SKM-1 (cell line): ENCODE data around the gene HDAC4.
A peak's percentile ranks its signal among the peaks of the same experiment; 100 is the strongest.

ENCODE experiments used
- DNase-seq: peaks from one replicate; lab custom pipeline; 2025; ENCODE audit not compliant: unreplicated experiment; lab: John Stamatoyannopoulos, UW

The HDAC4 gene

GRCh38 chr2:239429473-239430350 lies 28.9 kb upstream of the HDAC4 start:
- no peak for DNase-seq

DNA sequence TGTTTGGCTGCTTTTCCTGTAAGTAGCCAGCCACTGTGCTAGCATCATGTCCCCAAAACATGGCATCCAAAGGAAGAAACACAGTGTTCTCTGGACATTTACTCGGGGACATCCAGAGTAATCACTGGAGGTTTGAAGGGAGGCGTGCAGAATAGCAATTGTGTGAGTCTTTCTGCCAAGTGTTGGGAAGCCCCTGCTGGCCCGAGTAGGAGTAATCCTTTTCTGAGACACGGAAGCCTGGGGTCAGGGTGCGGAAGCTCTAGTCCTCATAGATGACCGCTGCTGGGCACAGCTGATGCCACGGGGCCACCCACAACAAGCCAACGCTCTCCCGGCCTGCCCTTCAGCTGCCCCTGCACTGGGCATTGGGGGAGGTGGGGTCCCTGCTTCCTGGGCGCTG lies 24.8 kb upstream of the HDAC4 start:
- no peak for DNase-seq

GRCh38 chr2:239424337-239425045 lies 23.7 kb upstream of the HDAC4 start:
- DNase-seq: no peak

DNA sequence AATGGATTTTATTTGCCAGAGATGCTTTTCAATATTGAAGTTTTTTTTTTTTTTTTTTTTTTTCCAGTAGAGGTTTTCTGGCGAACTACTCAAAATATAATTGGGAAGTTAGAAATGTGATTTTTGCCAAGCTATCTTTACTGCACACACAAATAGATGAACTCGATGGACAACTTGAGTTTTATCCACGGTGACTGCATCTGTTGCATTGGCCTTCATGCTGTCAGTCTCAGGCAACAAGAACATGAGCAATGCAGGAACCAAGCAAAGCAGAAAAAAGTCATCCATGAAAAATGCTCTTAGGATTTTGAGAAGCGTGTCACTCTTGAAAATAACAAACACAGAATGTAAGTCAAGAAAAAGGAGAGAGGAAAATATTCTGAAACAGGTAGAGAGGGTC lies 22.7 kb upstream of the HDAC4 start:
- no peak for DNase-seq

DNA sequence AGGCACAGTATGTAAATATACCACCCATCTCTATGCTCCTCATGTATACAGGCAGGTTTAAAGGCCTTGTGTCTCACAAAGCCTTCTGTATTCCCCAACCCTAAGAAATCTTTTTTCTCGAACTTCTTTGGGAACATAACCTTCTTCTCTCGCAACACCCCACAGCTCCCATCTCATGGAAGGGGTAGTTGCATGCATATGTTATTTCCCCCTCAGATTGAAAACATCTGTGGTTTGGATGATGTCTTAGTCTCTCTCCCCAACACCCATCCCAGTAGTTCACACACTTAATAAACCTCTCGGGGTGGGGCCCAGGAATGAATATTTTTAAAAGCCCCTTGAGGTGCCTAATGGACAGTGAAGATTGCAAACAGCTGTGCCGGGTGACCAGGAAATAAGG lies 21.0 kb upstream of the HDAC4 start:
- no peak for DNase-seq

- no peak for DNase-seq
These were observed 19.3 kb upstream of the HDAC4 start for GRCh38 chr2:239420082-239420481.

DNA sequence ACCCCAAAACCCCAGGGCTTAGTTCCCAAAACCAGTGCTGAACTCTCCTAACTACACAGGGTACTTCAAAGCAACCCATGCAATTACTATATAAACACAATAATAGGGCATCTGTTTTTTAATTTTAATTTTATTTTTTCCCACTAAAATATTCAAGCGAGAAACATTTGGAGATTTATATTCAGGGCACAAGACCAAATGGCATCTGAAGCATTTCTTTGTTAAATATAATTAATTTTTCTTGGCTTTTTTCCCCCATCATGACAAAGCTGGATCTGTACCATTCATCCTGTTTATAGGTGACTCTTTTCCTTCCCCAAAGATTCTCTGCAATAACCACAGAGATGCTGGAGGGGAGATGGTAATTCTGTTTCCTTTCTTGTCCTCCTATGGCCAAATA lies 18.1 kb upstream of the HDAC4 start:
- no peak for DNase-seq

- DNase-seq: no peak
These were observed 12.2 kb upstream of the HDAC4 start for GRCh38 chr2:239412905-239413603.

- DNase-seq: no peak
These were observed 10.9 kb upstream of the HDAC4 start for GRCh38 chr2:239411549-239412319.

DNA sequence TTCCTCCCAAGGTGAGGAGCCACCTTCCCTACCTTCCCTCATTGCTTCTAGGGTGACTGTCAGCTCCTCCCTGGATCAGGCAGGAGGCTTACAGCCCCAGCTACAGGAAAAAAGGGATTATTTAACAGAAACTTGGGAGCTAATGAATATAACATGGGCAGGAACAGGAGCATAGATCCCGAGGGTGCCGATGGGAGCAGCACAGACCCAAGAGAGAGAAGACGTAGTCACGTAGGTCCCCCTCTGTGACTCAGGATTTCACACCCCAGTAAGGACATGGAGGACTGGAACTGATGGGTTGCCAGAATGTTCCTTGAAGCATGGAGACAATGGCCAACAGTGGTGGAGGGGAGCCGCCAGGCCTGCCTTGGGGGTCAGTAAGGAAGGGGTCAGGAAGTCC lies 10.3 kb upstream of the HDAC4 start:
- no peak for DNase-seq

DNA sequence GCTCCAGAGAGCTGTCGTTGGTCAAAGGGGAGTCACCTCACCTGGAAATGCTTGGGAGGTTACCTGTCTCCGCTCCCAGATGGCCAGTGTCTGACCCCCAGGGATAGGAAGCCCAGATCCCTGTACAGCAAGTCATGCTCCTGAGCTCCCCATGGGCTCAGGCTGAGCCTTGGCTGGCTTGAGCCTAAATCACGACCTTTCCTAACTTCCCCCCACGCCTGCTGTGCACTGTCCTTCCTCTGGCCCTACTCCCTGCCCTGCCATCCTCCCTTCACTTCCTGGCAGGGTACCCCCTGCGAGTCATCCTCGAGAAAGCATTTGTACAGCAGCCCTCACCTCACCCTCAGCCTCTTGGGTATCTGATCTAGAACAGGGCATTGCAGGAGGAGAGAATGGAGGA lies 9.2 kb upstream of the HDAC4 start:
- DNase-seq: no peak

- DNase-seq: no peak
These were observed 6.3 kb upstream of the HDAC4 start for GRCh38 chr2:239407112-239407511.

DNA sequence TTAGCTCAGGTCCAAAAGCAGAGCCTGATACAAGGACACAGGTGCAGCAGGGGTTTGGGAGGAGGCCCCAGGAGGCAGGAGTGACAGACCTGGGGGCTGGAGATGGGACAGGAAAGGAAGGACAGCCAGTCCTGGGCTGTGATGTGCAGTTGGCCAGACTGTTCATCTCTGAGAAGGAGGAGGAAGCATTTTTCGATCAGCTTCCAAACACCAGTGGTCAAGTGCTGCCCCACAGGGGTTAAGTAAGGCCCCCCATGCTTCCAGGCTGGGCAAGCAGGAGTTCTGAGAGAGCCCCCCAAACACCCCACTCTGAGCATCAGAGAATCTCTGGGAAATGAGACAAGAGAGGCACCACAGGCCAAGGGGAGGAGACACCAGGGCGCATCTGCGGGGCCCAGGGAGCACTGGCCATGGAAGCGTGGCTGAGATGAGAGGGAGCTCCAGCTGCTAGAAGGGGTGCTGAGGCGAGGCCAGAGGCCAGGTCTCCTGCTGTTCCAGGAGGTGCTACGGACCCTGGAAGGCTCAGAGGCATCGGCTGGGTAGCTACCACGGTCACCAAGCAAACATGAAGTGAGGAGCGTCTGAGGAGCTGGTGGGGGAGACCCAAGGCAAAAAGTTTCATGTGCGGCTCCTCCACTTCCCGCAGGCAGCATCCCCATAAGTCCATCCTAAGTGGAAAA lies 5.6 kb upstream of the HDAC4 start:
- no peak for DNase-seq

- no peak for DNase-seq
These were observed 4.3 kb upstream of the HDAC4 start for GRCh38 chr2:239405071-239405470.

DNA sequence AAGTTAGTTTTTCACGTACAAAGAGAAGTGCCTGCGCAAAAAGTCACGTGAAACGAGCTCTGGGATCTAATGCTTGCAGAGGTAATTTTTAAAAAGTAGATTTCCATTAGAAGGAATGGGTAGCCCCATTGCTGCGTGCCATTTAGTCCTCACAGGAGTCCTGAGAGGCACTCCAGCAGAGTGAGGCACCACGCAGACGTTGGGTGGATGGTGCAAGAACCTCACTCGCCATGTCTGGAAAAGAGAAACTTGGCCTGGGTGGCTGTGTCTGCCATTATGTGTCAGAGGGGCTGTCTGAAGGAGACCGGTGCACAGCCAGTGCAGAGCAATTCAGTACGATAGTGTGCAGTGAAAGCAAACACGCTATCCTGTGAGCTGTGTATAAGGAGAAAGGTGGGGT lies 1.8 kb upstream of the HDAC4 start:
- DNase-seq: no peak

DNA sequence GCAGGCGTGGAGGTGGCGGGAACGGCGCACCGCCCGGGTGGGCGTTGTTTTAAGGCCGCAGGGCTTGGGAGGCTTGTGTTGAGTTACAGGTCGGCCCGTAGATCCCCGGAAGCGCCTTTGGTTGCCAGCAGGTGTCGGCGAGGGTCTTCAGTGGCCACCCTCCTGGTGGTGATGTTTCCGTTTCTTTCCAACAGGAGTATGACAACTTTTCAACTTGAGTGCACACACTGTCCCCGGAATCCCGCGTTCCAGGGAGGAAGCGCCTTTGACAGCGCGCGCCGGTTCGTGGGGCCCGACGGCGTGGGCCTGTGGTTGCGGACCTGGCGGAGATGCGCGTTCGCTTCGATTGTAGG lies 1.0 kb upstream of the HDAC4 start:
- DNase-seq: no peak

- peak; percentile 90 for DNase-seq
These were observed 454 bp upstream of the HDAC4 start for GRCh38 chr2:239401067-239401880.

DNA sequence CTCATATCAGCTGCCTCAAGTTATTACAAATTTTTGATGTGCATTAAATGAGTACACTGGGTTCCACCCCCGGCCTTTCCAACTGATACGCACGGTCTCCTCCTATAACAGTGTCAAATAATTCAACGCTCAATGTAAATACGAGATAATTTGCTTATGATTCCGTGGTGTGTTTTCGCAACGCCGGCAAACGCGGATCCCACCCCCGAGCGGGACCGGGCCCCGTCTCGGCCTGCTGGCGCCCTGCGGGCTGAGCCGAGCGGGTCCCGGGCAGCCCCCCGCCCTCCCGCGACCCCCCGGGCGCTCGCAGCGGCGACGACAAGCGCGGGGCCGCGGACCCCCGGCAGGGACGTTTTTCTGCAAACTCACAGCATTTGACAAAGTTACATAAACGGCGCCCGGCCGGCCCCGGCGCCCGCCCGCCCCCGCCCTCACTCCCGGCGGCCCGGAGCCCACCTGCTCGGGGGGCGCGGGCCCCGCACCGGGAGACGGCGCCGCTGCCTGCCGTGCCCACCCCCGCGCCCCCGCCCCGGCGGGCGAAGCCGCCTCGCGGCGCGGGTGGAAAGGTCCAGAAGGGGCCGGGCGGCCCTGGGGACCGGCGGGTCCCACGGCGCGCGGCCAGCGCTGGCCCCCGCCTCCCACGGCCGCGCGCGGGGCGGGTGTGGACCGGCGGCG lies 762 bp downstream of the HDAC4 start:
- no peak for DNase-seq

DNA sequence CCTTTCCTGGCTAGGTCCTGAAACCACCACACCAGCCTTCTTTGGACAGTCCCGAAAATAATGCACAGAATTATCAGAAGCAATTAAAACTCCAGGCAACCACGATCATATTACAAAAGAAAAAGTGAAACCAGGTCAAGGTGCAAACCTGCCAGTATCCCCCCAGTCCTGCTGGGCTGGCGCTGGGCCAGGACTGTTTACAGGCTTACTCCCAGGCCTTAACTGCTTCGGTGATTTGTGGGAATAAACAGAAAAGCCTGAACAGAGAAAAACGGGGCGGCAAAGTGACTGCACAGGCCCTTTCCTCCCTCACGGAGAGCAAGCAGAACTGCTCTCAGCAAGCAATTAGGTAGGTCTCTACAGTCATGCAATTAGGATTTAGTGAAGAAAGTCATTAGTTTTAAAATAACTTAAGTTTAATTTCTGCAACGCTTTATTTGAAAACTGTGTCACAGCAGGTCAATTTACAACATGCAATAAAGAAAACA lies 1.3 kb downstream of the HDAC4 start:
- no peak for DNase-seq
